Inflammatory macrophage (primary cell): ENCODE results near the gene BICDL2.

Experiments used
- DNase-seq, 2 donors: peaks; one replicate each; pipeline ENCODE4 v3.0.0-alpha.2; 2020 to 2022

Gene BICDL2

GRCh38 chr16:2981899-2982250 lies 54.9 kb downstream of the BICDL2 start:
- DNase-seq: no peak

- no peak for DNase-seq
These were observed 55.4 kb downstream of the BICDL2 start for GRCh38 chr16:2981177-2981898.

- peak; percentile 93 to 95 for DNase-seq
These were observed 56.2 kb downstream of the BICDL2 start, which contains the start of gene PKMYT1 for GRCh38 chr16:2980227-2981176. Gene PKMYT1, minus strand, starts transcription at chr16:2980446. Its CDS starts 789 bp downstream, at chr16:2979657.

DNA sequence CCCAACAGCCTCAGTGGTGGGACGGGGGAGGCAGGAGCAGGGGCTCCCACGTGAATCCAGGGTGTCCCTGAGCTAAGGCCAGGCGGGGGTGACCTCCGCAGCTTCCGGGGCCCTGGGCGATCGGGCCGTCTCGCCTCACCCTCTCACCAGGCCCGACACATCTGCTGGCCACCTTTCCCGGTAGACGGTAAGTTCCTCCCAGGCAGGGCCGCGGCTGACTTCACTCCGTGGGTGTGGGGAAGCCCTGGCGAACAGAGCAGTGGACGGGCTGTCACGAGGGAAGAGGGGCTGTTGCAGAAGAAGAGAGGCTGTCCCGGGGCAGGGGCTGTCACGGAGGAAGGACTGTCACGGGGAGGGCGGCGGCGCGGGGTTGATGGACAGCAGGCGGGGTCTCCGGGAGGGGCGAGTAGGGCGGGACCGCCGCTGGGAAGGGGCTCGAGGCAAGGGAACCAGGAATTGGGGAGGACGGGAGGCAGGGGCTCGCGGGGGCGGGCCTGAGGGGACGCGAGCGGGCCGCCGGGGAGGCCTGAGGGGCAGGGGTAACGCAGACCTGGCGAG lies 57.0 kb downstream of the BICDL2 start:
- DNase-seq: peak; percentile 59 to 79
